Rectal smooth muscle tissue (tissue), 1 donor: ENCODE measurements around the gene DPEP2.
A peak's percentile ranks its signal among the peaks of the same experiment; 100 is the strongest.

Experiments used
- H3K27ac ChIP-seq: one replicate; pipeline ENCODE4 v1.7.0; 2013; ENCODE audit warnings: low read depth, low read length, inconsistent platforms
- H3K27me3 ChIP-seq: one replicate; pipeline ENCODE4 v1.7.0; 2013; ENCODE audit warnings: low read length; ENCODE audit not compliant: control insufficient read depth, insufficient read depth
- H3K36me3 ChIP-seq: one replicate; pipeline ENCODE4 v1.7.0; 2013; ENCODE audit warnings: low read length; ENCODE audit not compliant: control insufficient read depth, insufficient read depth
- H3K4me1 ChIP-seq: one replicate; pipeline ENCODE4 v1.7.0; 2013; ENCODE audit warnings: low read length; ENCODE audit not compliant: control insufficient read depth, insufficient read depth
- H3K4me3 ChIP-seq: one replicate; pipeline ENCODE4 v1.7.0; 2013; ENCODE audit warnings: low read length
- H3K9ac ChIP-seq: one replicate; pipeline ENCODE4 v1.7.0; 2013; ENCODE audit warnings: low read length

The DPEP2 gene

GRCh38 chr16:67954421-67955196 lies 44.7 kb downstream of the DPEP2 start:
- Histone ChIP-seq H3K4me3 (no peak overlapping the region), H3K27me3 (no peaks in the 10 kb centered on the region), H3K4me1 (peaks cover 14% of the 10 kb centered on the region), H3K9ac (no peak overlapping the region), H3K36me3 (peaks cover 47% of the 10 kb centered on the region), H3K27ac (no peak overlapping the region)

GRCh38 chr16:67953641-67954375 lies 45.5 kb downstream of the DPEP2 start:
- no peak overlapping the region for H3K27ac ChIP-seq
- no peak overlapping the region for H3K4me3 ChIP-seq
- H3K27me3 ChIP-seq: no peaks in the 10 kb centered on the region
- H3K9ac ChIP-seq: no peak overlapping the region
- H3K36me3 ChIP-seq: peaks cover 48% of the 10 kb centered on the region
- H3K4me1 ChIP-seq: peaks cover 11% of the 10 kb centered on the region

GRCh38 chr16:67951485-67951884 lies 47.8 kb downstream of the DPEP2 start:
- Histone ChIP-seq H3K4me3 (no peak overlapping the region), H3K9ac (no peak overlapping the region), H3K36me3 (peaks cover 55% of the 10 kb centered on the region), H3K27ac (peak overlapping the region; percentile 55), H3K4me1 (peaks cover 11% of the 10 kb centered on the region), H3K27me3 (no peaks in the 10 kb centered on the region)

GRCh38 chr16:67950335-67950843 lies 48.9 kb downstream of the DPEP2 start:
- Histone ChIP-seq H3K27ac (no peak overlapping the region), H3K4me3 (no peak overlapping the region), H3K27me3 (no peaks in the 10 kb centered on the region), H3K36me3 (peaks cover 57% of the 10 kb centered on the region), H3K4me1 (peaks cover 11% of the 10 kb centered on the region), H3K9ac (no peak overlapping the region)

GRCh38 chr16:67949645-67950044 lies 49.6 kb downstream of the DPEP2 start:
- Histone ChIP-seq H3K27me3 (no peaks in the 10 kb centered on the region), H3K4me1 (peaks cover 16% of the 10 kb centered on the region), H3K9ac (no peak overlapping the region), H3K36me3 (peaks cover 59% of the 10 kb centered on the region), H3K4me3 (no peak overlapping the region), H3K27ac (no peak overlapping the region)

GRCh38 chr16:67948015-67948414 lies 51.3 kb downstream of the DPEP2 start:
- Histone ChIP-seq H3K4me1 (peaks cover 27% of the 10 kb centered on the region), H3K36me3 (peaks cover 51% of the 10 kb centered on the region), H3K9ac (no peak overlapping the region), H3K27ac (no peak overlapping the region), H3K4me3 (no peak overlapping the region), H3K27me3 (no peaks in the 10 kb centered on the region)

- H3K9ac ChIP-seq: no peak overlapping the region
- H3K36me3 ChIP-seq: peaks cover 51% of the 10 kb centered on the region
- H3K27ac ChIP-seq: no peak overlapping the region
- no peaks in the 10 kb centered on the region for H3K27me3 ChIP-seq
- H3K4me1 ChIP-seq: peaks cover 26% of the 10 kb centered on the region
- H3K4me3 ChIP-seq: no peak overlapping the region
These were observed 52.2 kb downstream of the DPEP2 start for GRCh38 chr16:67946966-67947558.

GRCh38 chr16:67946128-67946569 lies 53.1 kb downstream of the DPEP2 start:
- no peak overlapping the region for H3K27ac ChIP-seq
- H3K4me1 ChIP-seq: peaks cover 17% of the 10 kb centered on the region
- H3K27me3 ChIP-seq: no peaks in the 10 kb centered on the region
- H3K9ac ChIP-seq: no peak overlapping the region
- no peak overlapping the region for H3K4me3 ChIP-seq
- peaks cover 44% of the 10 kb centered on the region for H3K36me3 ChIP-seq

GRCh38 chr16:67945392-67945933 lies 53.8 kb downstream of the DPEP2 start:
- peaks cover 16% of the 10 kb centered on the region for H3K4me1 ChIP-seq
- no peaks in the 10 kb centered on the region for H3K27me3 ChIP-seq
- no peak overlapping the region for H3K27ac ChIP-seq
- peaks cover 37% of the 10 kb centered on the region for H3K36me3 ChIP-seq
- no peak overlapping the region for H3K9ac ChIP-seq
- H3K4me3 ChIP-seq: no peak overlapping the region

- peak overlapping the region; percentile 85 for H3K27ac ChIP-seq
- H3K9ac ChIP-seq: no peak overlapping the region
- peaks cover 16% of the 10 kb centered on the region for H3K4me1 ChIP-seq
- no peak overlapping the region for H3K4me3 ChIP-seq
- peaks cover 31% of the 10 kb centered on the region for H3K36me3 ChIP-seq
- no peaks in the 10 kb centered on the region for H3K27me3 ChIP-seq
These were observed 54.4 kb downstream of the DPEP2 start for GRCh38 chr16:67944690-67945391.

GRCh38 chr16:67943619-67944504 lies 55.4 kb downstream of the DPEP2 start, which contains the start of gene LCAT:
Gene LCAT, minus strand, starts transcription at chr16:67944120. Its CDS starts 19 bp downstream, at chr16:67944101.
- no peaks in the 10 kb centered on the region for H3K27me3 ChIP-seq
- peak within 1 kb of the TSS; percentile 17 for H3K4me3 ChIP-seq
- peaks cover 16% of the 10 kb centered on the region for H3K4me1 ChIP-seq

More at GRCh38 chr16:67943619-67944504, 55.4 kb downstream of the DPEP2 start, which contains the start of gene LCAT:
- Histone ChIP-seq H3K9ac (no peak within 1 kb of the TSS), H3K36me3 (peaks cover 24% of the 10 kb centered on the region), H3K27ac (peak within 1 kb of the TSS; percentile 85)
